OCI-LY1 (cell line): Measurements from ENCODE around the gene SELP.

ENCODE experiments used
- CTCF ChIP-seq: fragments of 200-600 bp; sonication (generic), shearing (Covaris generic); IDR thresholded peaks from 2 replicates; pipeline ENCODE4 v1.5.1; 2017; ENCODE audit warnings: mild to moderate bottlenecking, antibody characterized with exemption, low read length, moderate library complexity, mixed read lengths
- EZH2 ChIP-seq: fragments of 200-600 bp; sonication (generic), shearing (Covaris generic); IDR thresholded peaks from 2 replicates; pipeline ENCODE4 v1.8.0; 2017; ENCODE audit warnings: borderline replicate concordance, mixed run types, mild to moderate bottlenecking, antibody characterized with exemption, low read length, moderate library complexity, mixed read lengths

DNA sequence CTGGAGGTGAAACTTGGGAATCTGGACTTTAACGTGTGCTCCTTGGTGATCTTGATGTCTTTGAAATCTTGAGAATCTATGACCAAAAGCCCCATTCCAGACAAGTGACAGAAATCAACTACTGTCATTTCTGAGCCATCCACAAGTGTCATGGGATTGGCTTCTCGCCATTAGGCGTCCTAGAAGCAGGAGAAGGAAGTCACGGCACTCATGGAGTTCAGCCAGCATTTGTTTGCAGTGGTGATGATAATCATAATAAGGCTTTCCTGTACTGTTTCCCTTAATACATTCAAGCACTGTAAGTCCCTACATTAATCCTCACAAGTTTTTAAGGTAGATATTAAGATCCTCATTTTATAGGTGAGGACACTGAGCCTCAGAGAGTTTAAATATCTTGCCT, 55.6 kb downstream of the SELP start:
- TF ChIP-seq CTCF (no peak), EZH2 (no peak)
